Measurements from ENCODE around the gene H1-8. TPM values are rescaled to one million over a fixed set of nuclear protein-coding genes. Genes with fewer than 3 reads are reported as not detected.

H1-8 gene
- total RNA-seq, 6 experiments from 2014 or later: not detected

- no peak overlapping the region for H3K4me3 Mint-ChIP-seq
- H3K9me3 Mint-ChIP-seq: no peaks in the 10 kb centered on the region
- peaks cover 13% of the 10 kb centered on the region; the same call in 1 of the 2 replicates for H3K36me3 Mint-ChIP-seq (ENCODE audit: low read depth)
- no peak for TF ChIP-seq CTCF (IDR thresholded peaks at IDR 0.05)
- H3K27ac Mint-ChIP-seq: no peak overlapping the region
- H3K27me3 Mint-ChIP-seq (ENCODE audit: insufficient read depth): no peaks in the 10 kb centered on the region; the same call in 1 of the 2 replicates
- H3K4me1 Mint-ChIP-seq (ENCODE audit: low read depth): peaks cover 9% of the 10 kb centered on the region; the same call in 1 of the 2 replicates
- no peak for DNase-seq
Measured at GRCh38 chr3:129518581-129518980, 24.4 kb upstream of the H1-8 start.

- H3K4me1 Mint-ChIP-seq (ENCODE audit: low read depth): peaks cover 9% of the 10 kb centered on the region; the same call in 1 of the 2 replicates
- no peak overlapping the region for H3K27ac Mint-ChIP-seq
- H3K27me3 Mint-ChIP-seq (ENCODE audit: insufficient read depth): no peaks in the 10 kb centered on the region; the same call in 1 of the 2 replicates
- TF ChIP-seq CTCF (IDR thresholded peaks at IDR 0.05): no peak
- H3K36me3 Mint-ChIP-seq (ENCODE audit: low read depth): peaks cover 13% of the 10 kb centered on the region; the same call in 1 of the 2 replicates
- no peak for DNase-seq
- no peaks in the 10 kb centered on the region for H3K9me3 Mint-ChIP-seq
- H3K4me3 Mint-ChIP-seq: no peak overlapping the region
Measured at GRCh38 chr3:129519449-129519848, 23.5 kb upstream of the H1-8 start.

- Mint-ChIP-seq H3K4me3 (no peak overlapping the region), H3K4me1 (ENCODE audit: low read depth) (peaks cover 12% of the 10 kb centered on the region; the same call in 1 of the 2 replicates), H3K36me3 (ENCODE audit: low read depth) (peaks cover 13% of the 10 kb centered on the region; the same call in 1 of the 2 replicates), H3K9me3 (no peaks in the 10 kb centered on the region), H3K27me3 (ENCODE audit: insufficient read depth) (no peaks in the 10 kb centered on the region; the same call in 1 of the 2 replicates), H3K27ac (no peak overlapping the region)
- DNase-seq: no peak
- TF ChIP-seq CTCF (IDR thresholded peaks at IDR 0.05): no peak
Measured at GRCh38 chr3:129519896-129520715, 22.9 kb upstream of the H1-8 start.

GRCh38 chr3:129520960-129521359 lies 22.0 kb upstream of the H1-8 start:
- Mint-ChIP-seq H3K27ac (no peak overlapping the region), H3K4me1 (ENCODE audit: low read depth) (peaks cover 19% of the 10 kb centered on the region), H3K36me3 (ENCODE audit: low read depth) (peaks cover 13% of the 10 kb centered on the region; the same call in 1 of the 2 replicates), H3K4me3 (no peak overlapping the region), H3K9me3 (no peaks in the 10 kb centered on the region), H3K27me3 (ENCODE audit: insufficient read depth) (no peaks in the 10 kb centered on the region; the same call in 1 of the 2 replicates)
- no peak for DNase-seq
- TF ChIP-seq CTCF (IDR thresholded peaks at IDR 0.05): no peak

GRCh38 chr3:129521611-129522010 lies 21.4 kb upstream of the H1-8 start:
- peaks cover 23% of the 10 kb centered on the region for H3K4me1 Mint-ChIP-seq (ENCODE audit: low read depth)
- TF ChIP-seq CTCF (IDR thresholded peaks at IDR 0.05): no peak
- no peak overlapping the region for H3K4me3 Mint-ChIP-seq
- H3K9me3 Mint-ChIP-seq: no peaks in the 10 kb centered on the region
- no peaks in the 10 kb centered on the region; the same call in 1 of the 2 replicates for H3K27me3 Mint-ChIP-seq (ENCODE audit: insufficient read depth)
- DNase-seq: no peak
- peaks cover 12% of the 10 kb centered on the region; the same call in 1 of the 2 replicates for H3K36me3 Mint-ChIP-seq (ENCODE audit: low read depth)
- H3K27ac Mint-ChIP-seq: no peak overlapping the region
